ENCODE data around the gene STK38. TPM values are rescaled to one million over a fixed set of nuclear protein-coding genes. Genes with fewer than 3 reads are reported as not detected.

The STK38 gene
- total RNA-seq, 1 experiment from 2014 or later, result 24.2 TPM

- ChIA-PET CTCF (no interaction called here), POLR2A (ENCODE audit: low non-redundant PET) (no interaction called here)
- intact Hi-C loops (cut with micrococcal nuclease; ENCODE audit: unreplicated experiment), result no loop called here
- peaks cover 26% of the 10 kb centered on the region for H3K36me3 ChIP-seq (ENCODE audit: insufficient read depth, low read length, poor library complexity, severe bottlenecking)
- H3K4me1 ChIP-seq (ENCODE audit: insufficient read depth, low read length, poor library complexity, severe bottlenecking), result no peaks in the 10 kb centered on the region
- TF ChIP-seq EZH2 (IDR thresholded peaks at IDR 0.05; ENCODE audit: borderline replicate concordance, low read depth, low read length, poor library complexity, severe bottlenecking) (no peak), CTCF (conservative IDR thresholded peaks at IDR 0.05; ENCODE audit: low read depth, low read length) (no peak)
- no peaks in the 10 kb centered on the region for H3K9me3 ChIP-seq (ENCODE audit: low read depth, low read length, poor library complexity, severe bottlenecking)
- H3K27ac ChIP-seq (ENCODE audit: low read depth, low read length, poor library complexity, severe bottlenecking), result no peak overlapping the region
- no peaks in the 10 kb centered on the region for H3K27me3 ChIP-seq (replicated peaks; ENCODE audit: insufficient read depth, low read depth, low read length, poor library complexity)
- no peak for DNase-seq (ENCODE audit: low spot score)
- no peak overlapping the region for H3K4me3 ChIP-seq (ENCODE audit: low read depth, low read length, poor library complexity, severe bottlenecking)
- no TSS peak for BruUV-seq (replicated peaks)
Observed at GRCh38 chr6:36523936-36524499, 23.3 kb downstream of the STK38 start.

DNA sequence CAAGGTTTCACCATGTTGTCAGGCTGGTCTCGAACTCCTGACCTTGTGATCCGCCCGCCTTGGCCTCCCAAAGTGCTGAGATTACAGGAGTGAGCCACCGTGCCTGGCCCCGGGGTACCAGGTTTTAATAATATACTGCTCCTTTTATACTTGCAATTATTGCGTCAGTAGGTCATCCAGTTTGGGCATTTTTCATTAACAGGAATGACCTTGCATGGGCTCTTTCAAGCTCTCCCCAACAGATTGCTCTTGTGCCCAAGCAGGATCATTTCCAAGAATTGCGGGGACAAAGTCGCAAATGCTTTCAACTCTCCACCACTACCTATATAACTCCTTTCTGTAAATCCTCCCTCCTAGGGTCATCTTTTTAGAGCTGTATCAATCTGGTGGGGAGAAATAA, 23.8 kb downstream of the STK38 start:
- ChIA-PET POLR2A (ENCODE audit: low non-redundant PET) (no interaction called here), CTCF (no interaction called here)
- TF ChIP-seq CTCF (conservative IDR thresholded peaks at IDR 0.05; ENCODE audit: low read depth, low read length) (no peak), EZH2 (IDR thresholded peaks at IDR 0.05; ENCODE audit: borderline replicate concordance, low read depth, low read length, poor library complexity, severe bottlenecking) (no peak)
- DNase-seq (ENCODE audit: low spot score), result no peak
- Histone ChIP-seq H3K4me3 (ENCODE audit: low read depth, low read length, poor library complexity, severe bottlenecking) (no peak overlapping the region), H3K27me3 (replicated peaks; ENCODE audit: insufficient read depth, low read depth, low read length, poor library complexity) (no peaks in the 10 kb centered on the region), H3K4me1 (ENCODE audit: insufficient read depth, low read length, poor library complexity, severe bottlenecking) (no peaks in the 10 kb centered on the region), H3K27ac (ENCODE audit: low read depth, low read length, poor library complexity, severe bottlenecking) (no peak overlapping the region), H3K36me3 (ENCODE audit: insufficient read depth, low read length, poor library complexity, severe bottlenecking) (peaks cover 26% of the 10 kb centered on the region), H3K9me3 (ENCODE audit: low read depth, low read length, poor library complexity, severe bottlenecking) (no peaks in the 10 kb centered on the region)
- intact Hi-C loops (cut with micrococcal nuclease; ENCODE audit: unreplicated experiment), result no loop called here
- BruUV-seq (replicated peaks), result no TSS peak

- intact Hi-C loops (cut with micrococcal nuclease; ENCODE audit: unreplicated experiment), result no loop called here
- ChIA-PET POLR2A (ENCODE audit: low non-redundant PET) (no interaction called here), CTCF (no interaction called here)
- Histone ChIP-seq H3K27ac (ENCODE audit: low read depth, low read length, poor library complexity, severe bottlenecking) (no peak overlapping the region), H3K36me3 (ENCODE audit: insufficient read depth, low read length, poor library complexity, severe bottlenecking) (peaks cover 15% of the 10 kb centered on the region), H3K4me1 (ENCODE audit: insufficient read depth, low read length, poor library complexity, severe bottlenecking) (no peaks in the 10 kb centered on the region), H3K4me3 (ENCODE audit: low read depth, low read length, poor library complexity, severe bottlenecking) (no peak overlapping the region), H3K27me3 (replicated peaks; ENCODE audit: insufficient read depth, low read depth, low read length, poor library complexity) (no peaks in the 10 kb centered on the region), H3K9me3 (ENCODE audit: low read depth, low read length, poor library complexity, severe bottlenecking) (no peaks in the 10 kb centered on the region)
- DNase-seq (ENCODE audit: low spot score), result no peak
- TF ChIP-seq EZH2 (IDR thresholded peaks at IDR 0.05; ENCODE audit: borderline replicate concordance, low read depth, low read length, poor library complexity, severe bottlenecking), result no peak
- no peak for TF ChIP-seq CTCF (conservative IDR thresholded peaks at IDR 0.05; ENCODE audit: low read depth, low read length)
- BruUV-seq (replicated peaks), result no TSS peak
Observed at GRCh38 chr6:36519352-36519751, 27.9 kb downstream of the STK38 start.

Data from A673 (cell line).